A673 (cell line): ENCODE data around the gene DNTTIP2. TPM values are rescaled to one million over a fixed set of nuclear protein-coding genes. Genes with fewer than 3 reads are reported as not detected.

Experiments used
- BruUV-seq: library from RNA; stranded (reverse); fragments of 400-500 nt; replicated peaks from 2 replicates; lab custom pipeline; 2021; lab: Mats Ljungman, UMichigan
- CTCF ChIA-PET: fragments of 300-600 bp; sonication (Branson Sonifier 250); formaldehyde crosslinking; loops from one replicate; lab custom pipeline; 2022; ENCODE audit warnings: antibody characterized with exemption; lab: Charles Lee
- POLR2A ChIA-PET: fragments of 300-600 bp; sonication (Branson Sonifier 250); formaldehyde crosslinking; loops from one replicate; lab custom pipeline; 2022; ENCODE audit warnings: antibody characterized with exemption; ENCODE audit not compliant: low non-redundant PET; lab: Charles Lee
- DNase-seq: peaks from one replicate; pipeline ENCODE4 v3.0.0-alpha.2; 2015; ENCODE audit warnings: low spot score
- H3K27ac ChIP-seq: fragments of 200-600 bp; sonication (generic); 2 replicates; pipeline ENCODE4 v1.5.1; 2016; ENCODE audit warnings: mixed run types, low read depth, mild to moderate bottlenecking, mixed read lengths, antibody characterized with exemption, low read length; ENCODE audit not compliant: poor library complexity, severe bottlenecking
- H3K27me3 ChIP-seq: fragments of 200-600 bp; sonication (generic); replicated peaks from 2 replicates; pipeline ENCODE4 v1.6.1; 2017; ENCODE audit warnings: mixed run types, low read depth, mild to moderate bottlenecking, mixed read lengths, antibody characterized with exemption, low read length; ENCODE audit not compliant: insufficient read depth, poor library complexity
- H3K36me3 ChIP-seq: fragments of 200-600 bp; sonication (generic); 2 replicates; pipeline ENCODE4 v1.6.1; 2016; ENCODE audit warnings: mixed run types, mild to moderate bottlenecking, mixed read lengths, antibody characterized with exemption, low read length; ENCODE audit not compliant: insufficient read depth, poor library complexity, severe bottlenecking
- H3K4me1 ChIP-seq: fragments of 200-600 bp; sonication (generic); 2 replicates; pipeline ENCODE4 v1.6.1; 2017; ENCODE audit warnings: mixed run types, mild to moderate bottlenecking, mixed read lengths, antibody characterized with exemption, low read length; ENCODE audit not compliant: insufficient read depth, poor library complexity, severe bottlenecking
- H3K4me3 ChIP-seq: fragments of 200-600 bp; sonication (generic); 2 replicates; pipeline ENCODE4 v1.5.1; 2016; ENCODE audit warnings: low read depth, mixed run types, mild to moderate bottlenecking, mixed read lengths, low read length; ENCODE audit not compliant: poor library complexity, severe bottlenecking
- H3K9me3 ChIP-seq: fragments of 200-600 bp; sonication (generic); 2 replicates; pipeline ENCODE4 v1.6.1; 2016; ENCODE audit warnings: mixed run types, low read depth, mild to moderate bottlenecking, mixed read lengths, antibody characterized with exemption, low read length; ENCODE audit not compliant: poor library complexity, severe bottlenecking
- CTCF ChIP-seq: fragments of 300-800, 200-600 bp; sonication (generic); conservative IDR thresholded peaks from 2 replicates; pipeline ENCODE4 v1.5.1; 2017; ENCODE audit warnings: low read depth, mild to moderate bottlenecking, antibody characterized with exemption, low read length, moderate library complexity, mixed read lengths
- EZH2 ChIP-seq: fragments of 200-600 bp; sonication (generic); IDR thresholded peaks from 2 replicates; pipeline ENCODE4 v1.6.1; 2017; ENCODE audit warnings: borderline replicate concordance, low read depth, mild to moderate bottlenecking, mixed read lengths, antibody characterized with exemption, low read length; ENCODE audit not compliant: poor library complexity, severe bottlenecking
- intact Hi-C: fragments of 100-400 bp; cut with micrococcal nuclease; formaldehyde crosslinking; loops from one replicate; pipeline ENCODE4 v1.10.0; 2022; ENCODE audit not compliant: unreplicated experiment
- total RNA-seq: library from RNA; stranded (reverse); gene quantifications from 2 replicates; pipeline ENCODE4 v1.2.3, GENCODE V29; 2021

DNTTIP2 gene
- total RNA-seq, 1 experiment from 2014 or later: 102 TPM

GRCh38 chr1:93909146-93910050 is 30.4 kb upstream of the DNTTIP2 start, which contains the start of gene GCLM:
Gene GCLM (minus strand): TSS chr1:93909430. CDS start chr1:93909163, 267 bp downstream.
- BruUV-seq: no TSS peak
- TF ChIP-seq EZH2 (no peak), CTCF (peak; percentile 86)
- POLR2A ChIA-PET: interaction anchor here (0.6 kb wide), 1 partner anchor 17 kb away, joined by 6 read pairs; no protein-coding TSS in a partner anchor
- Histone ChIP-seq H3K9me3 (no peaks in the 10 kb centered on the region), H3K27ac (peak within 1 kb of the TSS; percentile 82), H3K4me1 (peaks cover 37% of the 10 kb centered on the region), H3K27me3 (no peaks in the 10 kb centered on the region), H3K4me3 (peak within 1 kb of the TSS; percentile 89), H3K36me3 (no peaks in the 10 kb centered on the region)
- DNase-seq: peak; percentile 94
- CTCF ChIA-PET: interaction anchor here (0.6 kb wide), 1 partner anchor 37 kb away, joined by 4 read pairs; no protein-coding TSS in a partner anchor
- intact Hi-C loops: loop anchor here (2.0 kb wide), 1 partner anchor 31 kb away; the partner anchor contains the start of gene DNTTIP2

GRCh38 chr1:93908394-93909145 is 29.6 kb upstream of the DNTTIP2 start:
- BruUV-seq: no TSS peak
- ChIA-PET POLR2A (no interaction called here), CTCF (interaction anchor here (0.6 kb wide), 1 partner anchor 38 kb away, joined by 4 read pairs; no protein-coding TSS in a partner anchor)
- DNase-seq: peak; percentile 34
- Histone ChIP-seq H3K4me1 (peaks cover 45% of the 10 kb centered on the region), H3K9me3 (no peaks in the 10 kb centered on the region), H3K27ac (peak overlapping the region; percentile 82), H3K4me3 (peak overlapping the region; percentile 89), H3K27me3 (no peaks in the 10 kb centered on the region), H3K36me3 (no peaks in the 10 kb centered on the region)
- TF ChIP-seq EZH2 (no peak), CTCF (no peak)
- intact Hi-C loops: loop anchor here (2.0 kb wide), 1 partner anchor 30 kb away; the partner anchor contains the start of gene DNTTIP2

DNA sequence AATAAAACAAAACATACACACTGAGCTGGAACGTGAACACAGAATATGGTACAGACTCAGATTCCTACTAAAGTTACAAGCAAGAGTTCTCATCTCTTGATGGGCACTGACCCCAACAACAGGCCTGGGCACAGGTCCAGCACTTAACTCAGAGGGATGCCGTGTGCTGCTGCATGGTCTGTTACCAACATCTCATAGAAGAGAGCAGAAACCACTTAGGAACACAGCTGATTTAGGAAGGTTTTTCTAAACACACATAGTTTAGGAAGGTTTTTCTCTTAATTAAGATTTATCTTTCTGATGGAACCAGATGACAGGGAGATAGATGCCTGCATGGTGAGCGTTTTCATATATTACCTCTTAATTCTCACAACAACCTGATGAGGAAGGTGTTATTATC is 28.7 kb upstream of the DNTTIP2 start:
- Histone ChIP-seq H3K4me3 (peak overlapping the region; percentile 89), H3K36me3 (no peaks in the 10 kb centered on the region), H3K27me3 (no peaks in the 10 kb centered on the region), H3K9me3 (no peaks in the 10 kb centered on the region), H3K4me1 (peaks cover 47% of the 10 kb centered on the region), H3K27ac (no peak overlapping the region)
- POLR2A ChIA-PET: no interaction called here
- no TSS peak for BruUV-seq
- CTCF ChIA-PET: no interaction called here
- intact Hi-C loops: loop anchor here (2.0 kb wide), 1 partner anchor 29 kb away; the partner anchor contains the start of gene DNTTIP2
- DNase-seq: peak; percentile 45
- TF ChIP-seq EZH2: no peak
- TF ChIP-seq CTCF: no peak
